ENCODE measurements around the gene ATP8A2.
"Not testable (repeated sequence)": the region's sequence is repeated elsewhere in the genome, so short reads cannot be mapped to it uniquely, and the experiment has no call there.

ATP8A2 gene

GRCh38 chr13:25768376-25768775 lies 396.6 kb downstream of the ATP8A2 start:
- no peak overlapping the region for H3K4me3 ChIP-seq (replicated peaks; ENCODE audit: low read depth, low read length)
- TF ChIP-seq CTCF (IDR thresholded peaks at IDR 0.05; ENCODE audit: low read depth, low read length, missing control alignments) = no peak
- no peak for DNase-seq (ENCODE audit: extremely low read depth, low read depth)

- no peak overlapping the region for H3K4me3 ChIP-seq (replicated peaks; ENCODE audit: low read depth, low read length)
- TF ChIP-seq CTCF (IDR thresholded peaks at IDR 0.05; ENCODE audit: low read depth, low read length, missing control alignments) = no peak
- no peak for DNase-seq (ENCODE audit: extremely low read depth, low read depth)
Measured at GRCh38 chr13:25768838-25769237, 397.1 kb downstream of the ATP8A2 start.

GRCh38 chr13:25770601-25771000 lies 398.8 kb downstream of the ATP8A2 start:
- H3K4me3 ChIP-seq (replicated peaks; ENCODE audit: low read depth, low read length) = no peak overlapping the region
- no peak for DNase-seq (ENCODE audit: extremely low read depth, low read depth)
- no peak for TF ChIP-seq CTCF (IDR thresholded peaks at IDR 0.05; ENCODE audit: low read depth, low read length, missing control alignments)

- DNase-seq (ENCODE audit: extremely low read depth, low read depth) = no peak
- TF ChIP-seq CTCF (IDR thresholded peaks at IDR 0.05; ENCODE audit: low read depth, low read length, missing control alignments) = no peak
Measured at GRCh38 chr13:25771202-25771601, 399.4 kb downstream of the ATP8A2 start.

GRCh38 chr13:25771641-25772478 lies 400.1 kb downstream of the ATP8A2 start:
- DNase-seq (ENCODE audit: extremely low read depth, low read depth) = no peak
- H3K4me3 ChIP-seq (replicated peaks; ENCODE audit: low read depth, low read length) = no peak overlapping the region
- no peak for TF ChIP-seq CTCF (IDR thresholded peaks at IDR 0.05; ENCODE audit: low read depth, low read length, missing control alignments)

More at GRCh38 chr13:25771202-25771601, 399.4 kb downstream of the ATP8A2 start:
- no peak overlapping the region for H3K4me3 ChIP-seq (replicated peaks; ENCODE audit: low read depth, low read length)

GRCh38 chr13:25772534-25772933 lies 400.8 kb downstream of the ATP8A2 start:
- DNase-seq (ENCODE audit: extremely low read depth, low read depth); H3K4me3 ChIP-seq (replicated peaks; ENCODE audit: low read depth, low read length): not testable (repeated sequence)

GRCh38 chr13:25774056-25774455 lies 402.3 kb downstream of the ATP8A2 start:
- not testable (repeated sequence) for H3K4me3 ChIP-seq (replicated peaks; ENCODE audit: low read depth, low read length); DNase-seq (ENCODE audit: extremely low read depth, low read depth)

GRCh38 chr13:25775275-25775674 lies 403.5 kb downstream of the ATP8A2 start:
- DNase-seq (ENCODE audit: extremely low read depth, low read depth) = no peak
- H3K4me3 ChIP-seq (replicated peaks; ENCODE audit: low read depth, low read length) = no peak overlapping the region
- no peak for TF ChIP-seq CTCF (IDR thresholded peaks at IDR 0.05; ENCODE audit: low read depth, low read length, missing control alignments)

All from HFF-Myc (cell line).